B cell (primary cell): ENCODE data around the gene GUCY2D.

ENCODE experiments used
- CTCF ChIP-seq: fragments of 200-600 bp; IDR thresholded peaks from one replicate; pipeline ENCODE4 v1.8.0; 2022; ENCODE audit warnings: antibody characterized with exemption, mild to moderate bottlenecking
- EZH2 ChIP-seq: IDR thresholded peaks from 2 replicates; pipeline ENCODE4 v1.6.1; 2012; ENCODE audit warnings: borderline replicate concordance, low read depth, mild to moderate bottlenecking, moderate library complexity, low read length; ENCODE audit not compliant: insufficient read depth, poor library complexity, severe bottlenecking

GRCh38 chr17:8007836-8008235 lies 5.4 kb downstream of the GUCY2D start:
- no peak for TF ChIP-seq CTCF
- no peak for TF ChIP-seq EZH2
